ENCODE results near the gene RPS23. TPM values are rescaled to one million over a fixed set of nuclear protein-coding genes. Genes with fewer than 3 reads are reported as not detected.

RPS23 gene
- total RNA-seq, 1 experiment from 2014 or later, result 2,589 TPM

GRCh38 chr5:82296929-82297328 is 18.8 kb upstream of the RPS23 start:
- Mint-ChIP-seq H3K36me3 (no peaks in the 10 kb centered on the region), H3K27me3 (ENCODE audit: low read depth) (peaks cover 4% of the 10 kb centered on the region), H3K9me3 (peaks cover 9% of the 10 kb centered on the region), H3K4me3 (no peak overlapping the region), H3K4me1 (peaks cover 38% of the 10 kb centered on the region), H3K27ac (no peak overlapping the region)
- POLR2A ChIA-PET, result no interaction called here
- peak; percentile 13; the same call in 1 of the 2 replicates for ATAC-seq
- no peak for TF ChIP-seq NR3C1 (CRISPR knock-in tag; conservative IDR thresholded peaks at IDR 0.05; ENCODE audit: low read depth)
- no peak for TF ChIP-seq RELA (CRISPR knock-in tag; IDR thresholded peaks at IDR 0.05; ENCODE audit: borderline replicate concordance)
- no peak for TF ChIP-seq SOX15 (CRISPR knock-in tag; IDR thresholded peaks at IDR 0.05)
- TF ChIP-seq HMGXB4 (CRISPR knock-in tag; IDR thresholded peaks at IDR 0.05), result no peak
- no peak for TF ChIP-seq FOXP4 (CRISPR knock-in tag; IDR thresholded peaks at IDR 0.05)
- no peak for TF ChIP-seq NR2C2 (CRISPR knock-in tag; IDR thresholded peaks at IDR 0.05)
- no peak for TF ChIP-seq FOXJ3 (CRISPR knock-in tag; IDR thresholded peaks at IDR 0.05; ENCODE audit: borderline replicate concordance)
- no peak for TF ChIP-seq ARID4B (CRISPR knock-in tag; IDR thresholded peaks at IDR 0.05; ENCODE audit: borderline replicate concordance)
- no peak for TF ChIP-seq ZNF219 (CRISPR knock-in tag; IDR thresholded peaks at IDR 0.05; ENCODE audit: borderline replicate concordance)
- no peak for TF ChIP-seq MXD4 (CRISPR knock-in tag; IDR thresholded peaks at IDR 0.05; ENCODE audit: borderline replicate concordance)
- no peak for TF ChIP-seq GRHL2 (CRISPR knock-in tag; IDR thresholded peaks at IDR 0.05; ENCODE audit: insufficient replicate concordance, severe bottlenecking)
- CTCF ChIA-PET, result interaction anchor here (1.0 kb wide), 1 partner anchor 15 kb away, joined by 4 read pairs; no protein-coding TSS in a partner anchor
- no peak for DNase-seq (ENCODE audit: low spot score)

GRCh38 chr5:82295959-82296531 is 17.9 kb upstream of the RPS23 start:
- H3K27ac Mint-ChIP-seq, result no peak overlapping the region

More at GRCh38 chr5:82295959-82296531, 17.9 kb upstream of the RPS23 start:
- CTCF ChIA-PET, result interaction anchor here (1.0 to 1.5 kb wide), 2 partner anchors 16 to 38 kb away, joined by 4 read pairs; no protein-coding TSS in a partner anchor
- ATAC-seq (no peak), DNase-seq (ENCODE audit: low spot score) (no peak)
- no peak for TF ChIP-seq ZNF317 (CRISPR knock-in tag; IDR thresholded peaks at IDR 0.05; ENCODE audit: borderline replicate concordance, low read depth)
- no peak for TF ChIP-seq ETV6 (CRISPR knock-in tag; IDR thresholded peaks at IDR 0.05)
- TF ChIP-seq ERG (CRISPR knock-in tag; IDR thresholded peaks at IDR 0.05), result no peak
- Mint-ChIP-seq H3K36me3 (no peaks in the 10 kb centered on the region), H3K4me3 (no peak overlapping the region), H3K4me1 (peaks cover 44% of the 10 kb centered on the region), H3K9me3 (peaks cover 9% of the 10 kb centered on the region), H3K27me3 (ENCODE audit: low read depth) (peaks cover 9% of the 10 kb centered on the region)
- POLR2A ChIA-PET, result no interaction called here

Measured in WTC11 (cell line).